LHCN-M2 (cell line): Measurements from ENCODE around the gene NPAS3. TPM values are rescaled to one million over a fixed set of nuclear protein-coding genes. Genes with fewer than 3 reads are reported as not detected.

Experiments
- DNase-seq: peaks from one replicate; pipeline ENCODE4 v3.0.0-alpha.2; 2012; ENCODE audit warnings: low read depth
- total RNA-seq: library from RNA; depleted of rRNA; stranded (reverse); fragments of >200 nt; gene quantifications from 2 replicates; pipeline ENCODE4 v1.2.3, GENCODE V29; 2014

NPAS3 gene
- total RNA-seq, 1 experiment from 2014 or later = not detected

DNA sequence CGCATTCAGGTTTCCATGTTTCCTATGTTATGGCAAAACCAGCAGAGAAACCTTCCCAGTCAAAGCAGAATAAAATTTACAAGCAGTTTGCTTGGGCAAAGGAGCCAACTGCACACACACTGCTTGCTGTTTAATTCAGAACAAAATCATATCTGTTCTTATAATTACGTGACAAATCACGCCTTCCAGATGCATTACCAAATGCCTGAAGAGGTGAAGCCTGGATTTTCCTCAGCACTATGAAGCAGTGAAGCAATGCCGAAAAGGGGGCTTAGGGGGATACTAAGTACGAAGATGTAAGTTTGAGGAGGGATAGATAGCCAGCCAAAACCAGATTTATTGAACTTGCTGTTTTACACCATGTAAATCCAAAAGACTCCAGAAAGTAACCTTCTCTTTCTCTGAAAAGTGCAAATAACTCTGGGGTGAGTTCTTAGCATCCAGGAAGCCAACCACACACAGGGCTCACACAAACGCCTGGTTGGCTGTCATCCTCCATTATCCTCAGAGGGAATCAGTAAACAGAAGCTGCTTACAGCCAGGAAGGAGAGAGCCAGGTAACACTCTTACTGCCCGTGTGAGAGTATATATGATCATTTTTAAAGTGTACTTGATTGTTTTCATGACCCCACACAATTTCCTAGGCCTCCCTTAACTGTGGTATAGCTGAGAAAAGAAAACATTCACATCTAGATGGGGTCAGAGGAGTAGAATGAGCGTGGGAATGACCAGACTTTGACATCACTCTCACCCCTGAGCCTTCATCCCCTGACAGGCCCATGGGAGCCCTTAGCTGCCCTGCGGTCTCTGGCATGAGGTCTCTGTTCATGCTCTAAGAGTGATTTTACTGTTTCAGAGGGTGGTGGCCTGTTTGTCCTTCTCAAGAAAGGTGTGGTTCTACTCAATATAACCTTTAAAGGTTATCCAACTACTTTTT lies 569.7 kb downstream of the NPAS3 start:
- DNase-seq = no peak

DNA sequence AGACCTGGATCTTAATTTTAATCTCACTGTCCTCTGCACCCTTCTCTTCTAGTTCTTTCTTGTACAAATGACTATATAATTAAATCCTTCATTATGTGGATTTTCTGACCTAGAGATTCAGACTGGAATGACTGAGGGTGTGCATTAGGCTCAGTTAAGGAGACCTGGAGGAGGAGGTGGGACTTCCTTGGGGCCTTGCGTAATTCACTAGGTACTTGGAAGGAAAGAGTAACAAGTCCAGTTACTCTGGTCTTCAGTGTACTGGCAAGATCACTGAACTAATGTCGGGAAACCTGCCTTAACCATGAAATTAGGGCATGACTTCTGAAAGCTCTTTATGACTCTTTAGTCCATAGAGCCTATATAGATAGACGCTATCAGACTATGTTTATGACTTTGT lies 570.8 kb downstream of the NPAS3 start:
- no peak for DNase-seq

DNA sequence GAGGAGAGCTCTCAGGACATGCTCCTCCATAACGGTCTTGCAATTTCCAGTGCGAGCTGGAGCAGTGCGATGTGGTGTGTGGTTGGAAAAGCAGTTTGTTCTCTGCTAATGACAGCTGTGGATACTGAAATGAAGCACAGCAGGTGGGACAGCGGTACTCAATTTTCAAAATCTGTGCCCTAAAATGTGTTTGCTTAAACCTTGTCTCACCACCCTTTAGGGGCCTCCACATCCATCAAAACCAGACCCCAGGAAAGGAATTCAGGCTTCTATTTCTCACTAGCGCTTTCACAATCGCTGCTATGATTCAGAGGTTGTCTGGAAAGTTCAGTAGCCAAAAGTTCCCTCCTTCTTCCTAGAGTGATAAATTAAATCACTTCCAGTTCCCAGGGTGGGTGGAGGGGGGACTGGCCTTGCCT lies 571.4 kb downstream of the NPAS3 start:
- DNase-seq = peak; percentile 0

DNA sequence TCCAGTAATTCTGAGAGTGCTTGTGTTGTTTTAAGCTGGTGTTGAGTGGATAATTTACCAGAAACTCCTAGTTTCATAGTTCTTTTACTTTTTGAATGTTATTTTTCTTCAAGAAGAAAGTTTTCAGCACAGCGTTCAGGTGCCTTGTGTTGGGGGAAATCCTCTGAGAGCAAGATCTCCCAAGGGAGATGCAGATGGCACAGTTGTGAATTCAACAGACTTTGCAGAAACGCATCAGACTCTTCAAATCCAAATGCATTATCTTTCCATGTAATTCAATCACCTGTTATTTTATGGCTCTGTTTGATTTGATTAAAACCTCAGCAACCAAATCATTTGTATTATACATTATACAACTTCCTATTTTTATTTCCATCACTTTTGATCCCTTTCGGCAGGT lies 572.3 kb downstream of the NPAS3 start:
- no peak for DNase-seq

DNA sequence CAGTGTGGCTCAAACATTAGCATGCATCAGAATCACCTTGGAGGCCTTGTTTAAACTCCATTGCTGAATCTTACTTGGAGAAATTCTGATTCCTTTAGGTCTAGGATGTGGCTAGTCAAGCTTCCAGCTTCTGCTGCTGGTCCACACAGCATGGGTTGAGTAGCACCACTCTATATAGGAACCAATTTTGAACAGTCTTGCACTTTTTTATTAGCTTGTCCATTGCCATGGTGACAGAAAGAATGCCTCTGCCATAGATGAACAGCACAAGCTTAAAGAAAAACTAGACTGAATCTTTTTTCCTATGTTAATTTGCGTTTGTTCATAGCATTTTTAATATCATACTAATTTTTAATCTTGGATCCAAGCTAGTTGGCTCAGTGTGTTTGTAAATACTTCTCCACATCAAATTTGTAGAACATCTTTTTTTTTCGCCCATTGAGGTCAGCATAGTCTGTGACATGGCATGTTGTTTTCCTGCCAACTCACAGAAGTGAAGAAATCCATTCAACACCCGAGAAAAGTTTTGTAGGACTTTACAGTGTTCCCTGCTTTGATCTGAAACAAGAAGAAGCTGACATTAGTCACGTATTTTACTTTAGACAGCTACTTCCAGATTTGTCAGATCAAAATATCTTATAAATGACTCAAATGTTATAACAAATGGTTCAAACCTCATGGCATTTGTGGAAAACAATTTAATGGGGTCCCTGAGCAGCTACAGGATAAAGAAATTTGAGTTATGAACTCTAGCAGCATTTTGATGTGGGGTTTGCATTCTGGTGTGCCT lies 573.4 kb downstream of the NPAS3 start:
- peak; percentile 4 for DNase-seq

DNA sequence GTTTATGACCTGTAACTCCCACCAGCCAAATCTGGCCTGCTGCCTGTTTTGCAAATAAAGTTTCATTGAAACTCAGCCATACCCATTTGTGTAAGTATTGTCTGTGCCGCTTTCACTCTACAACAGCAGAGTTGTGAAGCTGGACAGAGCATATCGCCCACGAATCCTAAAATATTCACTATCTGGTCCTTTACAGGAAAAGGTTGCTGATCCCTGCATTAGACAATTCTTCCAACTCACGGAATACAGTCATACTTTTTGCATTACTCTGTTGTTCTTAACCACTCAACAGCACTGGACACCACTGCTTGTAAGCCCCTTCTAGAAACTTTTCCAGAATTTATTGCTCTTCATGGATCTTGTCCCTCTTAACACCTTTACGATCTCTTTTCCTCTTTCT lies 576.8 kb downstream of the NPAS3 start:
- DNase-seq = no peak

DNA sequence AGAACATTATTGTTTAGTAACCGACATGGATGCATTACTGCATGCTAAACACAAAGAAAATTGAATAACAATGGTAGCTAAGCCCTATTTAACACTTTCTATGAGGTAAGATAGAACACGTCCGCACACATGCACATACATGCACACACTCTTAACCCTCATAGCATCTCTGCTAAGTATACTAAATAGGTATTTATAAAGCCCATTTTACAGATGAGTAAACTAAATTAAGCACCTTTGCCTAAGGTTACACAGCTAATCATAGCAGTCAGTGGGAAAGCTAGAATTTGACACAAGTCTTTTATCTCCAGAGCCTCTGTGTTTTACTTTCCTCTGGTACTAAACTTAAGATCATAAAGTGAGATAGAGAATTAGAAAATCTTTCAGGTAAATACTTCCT lies 577.2 kb downstream of the NPAS3 start:
- no peak for DNase-seq

DNA sequence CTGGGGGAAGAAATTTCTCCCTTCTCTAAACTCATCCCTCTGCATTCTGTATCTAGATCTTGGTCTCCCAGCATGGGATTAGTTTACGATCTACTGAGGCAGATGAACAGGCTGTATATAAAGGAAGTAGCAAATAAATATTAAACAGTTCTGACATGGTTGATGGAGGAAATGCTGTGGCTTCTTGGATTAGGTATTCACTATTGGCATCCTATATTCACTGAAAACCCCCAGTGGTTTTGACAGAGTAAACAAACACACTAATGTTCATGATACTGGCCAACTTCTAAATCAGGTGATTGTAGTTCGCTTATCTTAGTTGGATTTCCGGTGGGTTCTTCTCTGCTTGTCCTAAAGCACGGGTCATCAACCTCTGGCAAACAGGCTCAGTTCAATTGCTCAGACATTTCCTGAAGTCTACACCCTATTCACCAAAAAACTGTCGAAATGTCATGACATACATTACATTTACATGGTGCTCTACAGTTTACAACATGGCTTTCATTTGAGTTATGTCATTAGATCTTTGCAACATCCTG lies 578.3 kb downstream of the NPAS3 start:
- DNase-seq = no peak

DNA sequence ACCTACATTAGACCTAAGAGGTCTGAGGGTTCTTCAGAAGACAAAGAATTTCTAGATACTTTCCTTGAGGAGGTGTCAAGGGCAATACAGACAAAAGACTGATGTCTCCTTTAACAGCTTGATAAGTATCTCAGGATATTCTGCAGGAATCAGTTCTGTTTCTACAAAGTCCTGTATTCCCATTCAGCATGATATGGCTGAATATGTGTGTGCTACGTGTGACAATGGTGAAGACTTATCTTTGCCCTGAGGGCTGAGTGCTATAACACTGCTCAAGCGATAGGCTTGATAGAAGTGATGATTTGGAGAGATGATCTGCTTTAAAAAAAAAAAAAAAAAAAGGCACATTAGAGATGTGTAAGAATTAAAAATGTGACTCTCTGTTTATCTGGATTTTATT lies 582.5 kb downstream of the NPAS3 start:
- DNase-seq = no peak

DNA sequence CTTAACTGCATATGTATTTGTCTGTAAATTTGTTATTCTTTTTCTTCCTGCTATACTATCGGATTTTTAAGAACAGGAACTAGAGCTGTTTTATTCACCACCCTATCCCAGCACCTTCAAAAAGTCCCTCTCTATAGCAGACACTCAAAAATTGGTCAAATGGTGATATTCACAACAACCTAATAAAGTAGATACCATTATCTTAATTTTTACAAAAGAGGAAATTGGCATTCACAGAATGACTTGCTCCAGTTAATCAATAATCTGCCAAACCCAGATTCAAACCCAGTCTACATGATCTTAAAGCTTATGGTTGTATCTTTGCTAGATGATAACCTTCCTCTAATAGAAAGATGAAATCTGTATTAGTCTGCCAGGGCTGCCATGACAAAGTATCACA lies 585.6 kb downstream of the NPAS3 start:
- DNase-seq = no peak

DNA sequence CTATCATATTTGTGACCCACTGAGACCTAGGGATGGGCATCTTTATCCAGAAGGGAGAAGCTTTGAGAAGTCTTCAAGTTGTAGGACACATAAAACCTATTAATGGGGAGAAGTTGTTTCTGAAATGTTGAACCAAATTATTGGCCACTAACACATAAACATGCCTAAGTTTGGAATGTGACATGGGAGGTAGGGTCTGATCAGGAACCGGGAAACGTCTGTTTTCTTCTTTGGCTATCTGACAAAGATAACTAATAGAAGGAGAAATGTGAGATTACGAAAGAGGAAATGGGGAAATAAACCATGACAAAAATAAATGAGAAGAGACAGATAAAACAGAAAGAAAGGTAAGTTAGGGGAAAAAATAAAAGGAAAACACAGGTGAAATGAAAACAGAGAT lies 586.9 kb downstream of the NPAS3 start:
- DNase-seq = no peak

DNA sequence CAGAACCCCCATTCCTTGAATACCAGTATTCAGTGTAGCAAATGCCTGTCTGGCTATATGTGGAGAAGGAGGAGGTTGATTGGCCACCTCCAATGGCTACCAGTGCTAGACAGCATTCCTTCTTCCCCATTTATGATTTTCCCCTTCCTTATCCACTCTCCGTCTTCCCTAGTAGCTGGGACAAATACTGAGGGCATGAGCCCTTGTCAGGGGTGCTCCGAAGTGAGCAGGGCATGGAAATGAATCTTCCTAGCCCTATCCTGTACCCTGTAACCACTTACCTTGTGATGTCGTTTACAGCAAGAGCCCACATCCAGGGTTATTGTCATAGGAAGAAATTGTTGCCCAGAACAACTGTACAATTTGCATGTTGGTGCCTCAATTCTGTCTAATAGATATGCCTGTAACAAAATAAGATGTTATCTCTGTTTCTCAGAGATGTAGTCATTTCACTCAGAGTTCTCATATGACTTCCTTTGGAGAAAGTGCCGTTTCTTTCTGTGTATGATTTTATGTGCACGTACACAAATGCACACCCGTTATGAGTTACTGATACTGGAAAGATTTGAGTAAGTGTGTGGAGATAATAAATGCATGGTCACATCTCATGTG lies 588.5 kb downstream of the NPAS3 start:
- no peak for DNase-seq

DNA sequence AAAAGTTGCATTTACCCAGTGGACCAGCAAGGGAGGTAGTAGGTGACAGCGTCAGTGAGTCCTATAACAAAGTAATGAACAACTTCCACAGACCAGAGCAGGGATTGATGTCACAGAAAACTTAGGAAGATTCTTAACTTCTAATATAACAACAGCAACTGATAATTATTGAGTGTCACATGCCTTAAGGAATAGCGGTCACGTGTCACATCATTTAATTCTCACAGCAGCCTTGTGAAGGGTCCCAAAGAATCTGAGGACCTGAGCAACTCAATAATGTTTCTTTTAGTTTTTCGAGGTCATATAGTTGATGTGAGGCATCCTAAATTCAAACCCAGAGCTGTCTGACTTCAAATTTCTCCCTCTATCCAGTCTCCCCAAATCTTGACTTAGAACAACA lies 590.0 kb downstream of the NPAS3 start:
- no peak for DNase-seq

DNA sequence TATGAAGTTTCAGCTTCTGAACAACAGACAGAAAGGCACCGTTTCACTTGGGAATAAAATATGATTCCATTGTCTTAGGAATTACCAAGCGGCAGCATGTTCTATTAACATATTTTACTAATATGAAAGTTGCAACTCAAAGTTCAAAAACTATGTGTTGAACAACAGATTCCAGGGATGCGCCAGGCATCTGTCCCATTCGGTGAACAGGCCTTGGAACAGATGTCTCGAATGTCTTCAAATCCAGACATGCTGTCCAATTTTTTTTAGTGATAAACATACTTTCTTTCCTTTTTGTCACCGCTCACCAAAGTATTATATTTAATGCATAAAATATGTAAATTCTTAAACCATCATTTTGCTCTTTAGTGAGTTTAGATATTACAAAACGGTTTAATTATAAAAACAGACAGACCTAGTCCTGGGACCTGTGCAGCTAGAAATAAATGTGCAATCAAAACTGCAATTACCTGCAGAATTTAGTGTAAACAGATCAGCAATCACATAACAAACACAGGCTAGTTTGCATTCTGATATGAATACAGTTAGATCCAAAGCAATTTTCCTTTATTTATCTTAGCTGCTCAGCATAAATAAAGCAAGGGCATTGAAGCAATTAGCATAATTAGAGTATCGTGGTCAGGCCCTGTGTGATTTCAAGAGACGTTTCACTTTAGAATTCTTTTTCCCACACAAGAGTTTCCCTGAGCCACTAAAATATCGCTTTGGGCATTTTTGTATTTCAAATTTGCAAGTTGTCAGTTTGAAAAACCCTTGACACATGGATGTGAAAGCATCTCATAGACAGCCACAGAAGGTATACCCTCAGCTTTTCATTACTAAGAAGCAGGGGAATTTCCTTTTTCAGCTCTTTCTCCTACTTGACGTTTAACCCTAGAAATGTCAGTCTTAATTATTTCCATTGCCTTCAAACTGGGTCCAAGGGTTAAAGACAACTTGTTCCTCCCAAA lies 591.4 kb downstream of the NPAS3 start:
- no peak for DNase-seq

DNA sequence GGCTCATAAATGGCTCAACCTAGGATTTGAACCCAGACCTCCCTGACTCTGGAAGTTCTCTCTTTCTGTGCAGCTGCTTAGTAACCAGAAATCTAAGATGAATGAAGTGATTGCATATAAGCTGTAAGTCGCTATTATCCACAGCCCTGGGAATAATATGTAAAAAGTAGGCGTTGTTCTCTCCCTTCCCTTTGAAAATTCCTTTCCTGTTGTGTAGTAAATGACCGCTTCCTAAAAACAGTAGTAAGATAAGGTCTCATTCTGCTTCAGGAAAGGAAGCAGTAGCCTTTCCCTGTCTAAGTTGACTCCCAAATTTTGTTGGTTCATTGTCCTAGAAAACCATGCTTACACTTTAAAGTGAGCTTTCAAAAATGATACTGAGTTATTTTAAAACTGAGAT lies 593.9 kb downstream of the NPAS3 start:
- no peak for DNase-seq

DNA sequence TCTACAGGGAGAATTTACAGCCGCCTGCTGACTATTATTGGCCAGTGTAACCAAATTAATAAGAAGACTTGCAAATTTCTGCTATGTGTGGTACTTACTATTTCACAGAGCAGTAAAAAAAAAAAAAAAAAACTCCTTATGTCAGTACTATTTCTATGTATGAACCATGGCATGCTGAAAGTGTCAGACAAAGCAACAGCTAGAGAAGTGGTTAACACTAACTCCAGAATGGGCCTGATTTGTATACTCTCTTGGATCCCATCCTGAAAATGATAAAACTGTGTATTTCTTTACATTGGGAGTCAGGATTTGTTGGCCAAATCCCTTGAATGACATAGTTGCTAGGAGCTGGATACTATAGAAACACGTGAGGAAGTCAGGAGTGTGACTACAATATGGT lies 595.4 kb downstream of the NPAS3 start:
- DNase-seq = no peak

DNA sequence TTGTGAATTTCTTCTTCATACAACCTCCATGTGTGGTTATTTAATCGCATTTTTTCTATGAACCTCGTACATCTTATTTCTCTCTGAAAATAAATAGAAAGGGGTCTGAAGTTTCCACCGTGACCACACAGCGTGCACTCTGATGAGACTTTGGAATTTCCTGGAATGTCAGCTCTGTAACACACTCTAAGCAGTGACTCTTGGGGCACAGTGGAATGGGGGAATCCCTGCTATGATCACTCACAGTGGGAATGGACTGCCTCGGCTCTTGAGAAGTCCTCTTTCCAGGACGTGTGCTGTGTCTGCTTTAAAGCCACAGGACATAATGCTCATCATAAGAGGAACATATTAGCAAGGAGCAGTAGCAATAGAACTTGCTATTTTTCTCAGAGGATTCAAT lies 596.0 kb downstream of the NPAS3 start:
- DNase-seq = no peak

DNA sequence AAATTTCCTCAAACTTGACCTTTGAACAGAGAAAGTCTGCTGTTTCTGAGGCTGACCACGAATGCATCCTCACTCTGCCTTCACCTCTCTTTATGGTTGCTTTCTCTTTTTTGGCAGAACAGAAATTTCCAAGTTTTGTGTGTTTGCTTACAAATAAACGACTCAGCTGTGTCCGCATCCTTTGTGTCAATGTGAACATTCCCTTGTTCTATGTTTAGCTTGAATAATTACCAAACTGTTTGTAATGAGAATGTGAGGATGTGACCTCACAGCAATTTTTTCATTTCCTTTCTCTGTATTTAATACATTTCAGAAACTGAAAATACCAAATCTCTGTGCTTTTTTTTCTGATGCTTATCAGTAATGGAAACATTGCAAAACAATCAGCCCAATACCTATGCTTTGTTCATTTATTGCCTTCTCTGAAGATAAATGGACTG lies 601.3 kb downstream of the NPAS3 start:
- no peak for DNase-seq

DNA sequence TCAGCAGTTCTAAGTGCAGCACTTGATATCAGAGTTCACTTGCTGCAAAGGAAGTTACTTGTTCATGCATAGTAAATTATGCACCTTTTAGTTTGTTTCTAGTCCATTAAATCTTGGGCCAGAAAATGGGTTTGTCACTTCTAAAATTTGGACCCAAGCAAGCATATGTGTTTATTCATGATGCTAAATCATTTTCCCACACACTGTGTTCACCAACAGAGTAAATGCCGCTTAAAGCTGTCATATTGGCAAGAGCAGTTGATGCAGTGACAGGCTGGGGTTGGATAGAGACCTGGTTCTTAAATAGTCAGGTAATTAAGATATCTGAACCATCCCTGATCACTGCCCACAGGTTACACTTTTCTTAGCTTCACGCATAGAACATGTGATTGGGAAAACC lies 602.5 kb downstream of the NPAS3 start:
- no peak for DNase-seq

DNA sequence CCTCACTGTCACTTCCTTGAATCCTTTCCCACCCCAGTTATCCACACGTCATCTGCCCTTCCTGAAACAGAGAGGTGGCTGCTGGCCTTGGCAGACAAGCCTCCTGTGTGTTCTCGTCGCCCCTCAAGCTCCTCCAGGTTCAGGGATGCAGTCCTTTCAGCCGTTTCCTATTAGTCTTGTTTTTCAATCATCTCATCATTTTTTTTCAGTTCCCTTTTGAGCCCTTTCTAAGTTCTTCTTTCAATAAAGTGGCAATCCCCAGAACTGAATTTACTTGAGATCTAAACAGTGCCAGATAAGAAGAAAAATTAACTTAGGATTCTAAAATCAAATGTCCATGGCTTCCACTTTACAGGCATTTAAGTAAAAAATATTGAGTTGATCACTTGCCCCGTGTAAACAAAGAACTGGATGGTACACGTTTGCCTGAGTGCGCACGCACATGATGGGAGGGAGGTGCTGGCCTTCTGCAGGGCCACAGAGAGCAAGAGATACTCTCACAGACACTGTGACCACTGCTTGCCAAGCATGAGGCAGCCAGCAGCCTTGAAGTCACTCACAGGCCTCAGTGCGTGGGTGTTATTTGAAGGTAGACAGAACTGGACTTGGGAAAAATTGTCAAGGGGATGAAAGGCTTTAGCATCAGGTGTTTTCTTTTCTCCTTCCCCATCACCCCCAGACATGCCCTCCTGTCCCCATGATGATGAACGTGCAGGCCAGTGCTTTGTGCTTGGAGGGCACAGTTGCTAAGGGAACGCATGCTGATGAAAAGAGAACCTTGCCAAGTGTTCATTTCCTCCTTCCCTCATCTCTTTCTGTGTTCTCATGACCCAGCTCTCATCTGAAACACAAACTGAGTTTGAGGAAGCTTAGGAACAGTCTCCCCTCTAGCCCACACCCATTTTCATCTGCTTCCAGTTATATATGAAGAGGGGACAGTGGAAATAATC lies 603.9 kb downstream of the NPAS3 start:
- DNase-seq = no peak
